OCI-LY1 (cell line): ENCODE results near the gene AXDND1.

ENCODE experiments used
- EZH2 ChIP-seq: fragments of 200-600 bp; sonication (generic), shearing (Covaris generic); IDR thresholded peaks from 2 replicates; pipeline ENCODE4 v1.8.0; 2017; ENCODE audit warnings: borderline replicate concordance, mixed run types, mild to moderate bottlenecking, antibody characterized with exemption, low read length, moderate library complexity, mixed read lengths
- TF ChIP-seq, protein P1 (sequence below): fragments of 200-600 bp; sonication (generic), shearing (Covaris generic); IDR thresholded peaks from 2 replicates; pipeline ENCODE4 v1.5.1; 2017; ENCODE audit warnings: mild to moderate bottlenecking, antibody characterized with exemption, low read length, moderate library complexity, mixed read lengths

GRCh38 chr1:179554427-179554826, 188.7 kb downstream of the AXDND1 start:
- TF ChIP-seq EZH2, result no peak
- TF ChIP-seq, protein P1, sequence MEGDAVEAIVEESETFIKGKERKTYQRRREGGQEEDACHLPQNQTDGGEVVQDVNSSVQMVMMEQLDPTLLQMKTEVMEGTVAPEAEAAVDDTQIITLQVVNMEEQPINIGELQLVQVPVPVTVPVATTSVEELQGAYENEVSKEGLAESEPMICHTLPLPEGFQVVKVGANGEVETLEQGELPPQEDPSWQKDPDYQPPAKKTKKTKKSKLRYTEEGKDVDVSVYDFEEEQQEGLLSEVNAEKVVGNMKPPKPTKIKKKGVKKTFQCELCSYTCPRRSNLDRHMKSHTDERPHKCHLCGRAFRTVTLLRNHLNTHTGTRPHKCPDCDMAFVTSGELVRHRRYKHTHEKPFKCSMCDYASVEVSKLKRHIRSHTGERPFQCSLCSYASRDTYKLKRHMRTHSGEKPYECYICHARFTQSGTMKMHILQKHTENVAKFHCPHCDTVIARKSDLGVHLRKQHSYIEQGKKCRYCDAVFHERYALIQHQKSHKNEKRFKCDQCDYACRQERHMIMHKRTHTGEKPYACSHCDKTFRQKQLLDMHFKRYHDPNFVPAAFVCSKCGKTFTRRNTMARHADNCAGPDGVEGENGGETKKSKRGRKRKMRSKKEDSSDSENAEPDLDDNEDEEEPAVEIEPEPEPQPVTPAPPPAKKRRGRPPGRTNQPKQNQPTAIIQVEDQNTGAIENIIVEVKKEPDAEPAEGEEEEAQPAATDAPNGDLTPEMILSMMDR, result no peak
